HPDE6-E6E7 (cell line): Measurements from ENCODE around the gene TRIM3.

Experiments used
- DNase-seq: peaks from one replicate; pipeline ENCODE4 v3.0.0; 2011; ENCODE audit warnings: missing footprints; ENCODE audit errors: extremely low spot score

Gene TRIM3

GRCh38 chr11:6401464-6401863 is 72.3 kb downstream of the TRIM3 start:
- DNase-seq: no peak

- DNase-seq: no peak
These were observed 73.1 kb downstream of the TRIM3 start for GRCh38 chr11:6400431-6401345.
